Suppressor macrophage (primary cell): ENCODE measurements around the gene MAG.
"Not testable (repeated sequence)": the region's sequence is repeated elsewhere in the genome, so short reads cannot be mapped to it uniquely, and the experiment has no call there.

Experiments used
- DNase-seq, 4 experiments: peaks; one replicate each; pipeline ENCODE4 v3.0.0-alpha.2; 2020 to 2022

MAG gene

GRCh38 chr19:35281303-35281702 is 10.7 kb upstream of the MAG start:
- peak in 1 of 4 experiments; percentile 24 for DNase-seq

DNA sequence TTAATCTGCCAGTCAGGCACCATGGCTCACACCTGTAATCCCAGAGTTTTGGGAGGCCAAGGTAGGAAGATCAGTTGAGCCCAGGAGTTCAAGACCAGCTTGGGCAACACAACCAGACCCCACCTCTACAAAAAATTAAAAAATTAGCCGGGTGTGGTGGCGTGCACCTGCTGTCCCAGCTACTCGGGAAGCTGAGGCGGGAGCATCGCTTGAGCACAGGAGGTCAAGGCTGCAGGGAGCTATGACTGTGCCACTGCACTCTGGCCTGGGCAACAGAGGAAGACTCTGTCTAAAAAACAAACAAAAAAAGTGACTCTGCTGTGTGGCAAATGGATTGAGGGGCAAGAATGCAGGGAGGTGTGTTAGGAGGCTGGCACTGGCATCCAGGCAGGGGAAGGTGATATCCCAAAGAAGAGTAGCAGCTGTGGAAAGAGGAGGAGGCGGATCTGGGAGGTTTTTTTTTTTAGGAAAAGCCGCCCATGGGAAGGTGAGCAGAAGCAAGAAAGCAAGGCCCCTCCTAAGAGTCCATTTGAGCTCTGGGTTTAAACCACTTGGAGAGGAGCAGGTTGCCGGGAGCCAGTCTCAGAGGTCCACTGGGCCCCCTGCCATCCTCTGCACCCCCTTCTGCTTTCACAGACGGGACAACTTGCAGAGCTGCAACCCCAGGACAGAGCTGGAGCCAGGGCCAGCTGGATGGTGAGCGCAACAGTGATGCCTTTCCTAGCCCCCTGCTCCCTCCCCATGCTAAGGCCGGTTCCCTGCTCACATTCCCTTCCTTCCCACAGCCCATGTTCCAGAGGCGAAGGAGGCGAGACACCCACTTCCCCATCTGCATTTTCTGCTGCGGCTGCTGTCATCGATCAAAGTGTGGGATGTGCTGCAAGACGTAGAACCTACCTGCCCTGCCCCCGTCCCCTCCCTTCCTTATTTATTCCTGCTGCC is 7.5 kb upstream of the MAG start:
- DNase-seq, result peak in 3 of 4 experiments; percentile 52 to 62 (median 61)

DNA sequence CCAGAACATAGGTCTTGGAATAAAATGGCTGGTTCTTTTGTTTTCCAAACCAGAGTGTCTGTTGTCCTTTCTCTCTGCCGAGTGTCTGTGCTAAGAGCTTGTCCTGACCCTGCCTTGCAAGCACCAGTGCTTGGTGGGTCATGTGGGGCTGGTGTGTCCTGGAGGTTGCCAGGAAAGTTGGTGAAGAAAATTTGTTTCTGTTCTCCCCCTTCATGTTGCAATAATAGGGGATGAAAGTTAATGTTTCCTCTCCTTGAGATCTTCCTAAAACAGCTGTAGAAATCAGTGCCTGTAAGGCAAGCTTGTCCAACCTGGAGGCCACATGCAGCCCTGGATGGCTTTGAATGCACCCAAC is 6.9 kb upstream of the MAG start:
- peak in 3 of 4 experiments; percentile 58 to 66 (median 58) for DNase-seq

DNA sequence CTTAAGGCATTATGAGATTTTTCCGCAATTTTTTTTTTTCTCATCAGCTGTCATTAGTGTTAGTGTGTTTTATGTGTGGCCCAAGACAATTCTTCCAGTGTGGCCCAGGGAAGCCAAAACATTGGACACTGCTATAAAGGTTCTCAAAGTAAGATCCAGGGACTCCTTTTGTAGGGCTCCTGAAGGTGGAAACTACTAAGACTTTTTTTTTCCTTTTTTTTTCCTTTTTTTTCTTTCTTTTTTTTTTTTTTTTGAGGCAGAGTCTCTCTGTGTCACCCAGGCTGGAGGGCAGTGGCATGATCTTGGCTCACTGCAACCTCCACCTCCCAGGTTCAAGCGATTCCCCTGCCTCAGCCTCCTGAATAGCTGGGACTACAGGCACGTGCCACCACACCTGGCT is 6.5 kb upstream of the MAG start:
- not testable (repeated sequence) for DNase-seq

- DNase-seq, result peak in 3 of 4 experiments; percentile 53 to 56 (median 55)
Observed at GRCh38 chr19:35286101-35286500, 5.9 kb upstream of the MAG start.

GRCh38 chr19:35287713-35288112 is 4.2 kb upstream of the MAG start:
- DNase-seq, result no peak

GRCh38 chr19:35288331-35288730 is 3.6 kb upstream of the MAG start:
- DNase-seq, result peak in 1 of 4 experiments; percentile 41

- DNase-seq, result no peak
Observed at GRCh38 chr19:35288906-35289305, 3.1 kb upstream of the MAG start.

DNA sequence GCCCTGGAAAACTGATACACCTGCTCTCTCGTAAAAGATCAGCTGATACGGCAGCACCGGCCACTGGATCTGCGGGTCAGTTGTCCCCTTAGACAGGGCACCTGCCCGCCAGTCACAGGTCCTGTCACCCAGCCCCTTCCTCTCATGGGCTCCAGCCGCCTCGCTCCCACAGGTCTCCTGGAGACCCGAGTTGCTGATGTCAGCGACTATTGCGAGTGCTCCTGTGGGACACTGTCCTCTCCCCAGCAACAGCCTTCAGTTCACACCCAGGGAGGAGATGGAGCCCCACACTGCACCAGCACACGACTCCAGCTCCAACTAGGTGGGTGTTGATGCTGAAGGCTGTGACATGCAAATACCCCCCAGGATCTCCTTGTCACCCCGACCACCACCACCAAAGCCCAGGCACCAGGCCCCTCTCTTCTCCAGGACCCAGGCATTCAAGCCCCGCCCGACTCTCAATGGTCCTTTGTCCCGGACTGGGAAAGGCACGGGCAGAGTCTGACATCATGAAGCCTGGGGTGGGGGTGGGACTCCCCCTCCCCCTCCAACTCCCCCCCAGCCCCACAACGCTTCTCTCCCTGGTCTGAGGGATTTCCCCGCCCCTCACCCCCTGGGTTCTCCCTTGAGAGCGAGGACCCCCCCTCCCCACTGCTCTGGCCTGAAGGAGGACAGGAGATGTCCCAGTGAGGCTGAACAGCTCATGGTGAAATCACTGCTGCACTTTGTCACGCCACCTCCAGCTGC is 1.4 kb upstream of the MAG start:
- DNase-seq, result no peak

GRCh38 chr19:35291259-35291658 is 702 bp upstream of the MAG start:
- DNase-seq, result no peak

GRCh38 chr19:35292421-35293362 is 731 bp downstream of the MAG start:
- no peak for DNase-seq

GRCh38 chr19:35293363-35293739 is 1.4 kb downstream of the MAG start:
- DNase-seq, result no peak

DNA sequence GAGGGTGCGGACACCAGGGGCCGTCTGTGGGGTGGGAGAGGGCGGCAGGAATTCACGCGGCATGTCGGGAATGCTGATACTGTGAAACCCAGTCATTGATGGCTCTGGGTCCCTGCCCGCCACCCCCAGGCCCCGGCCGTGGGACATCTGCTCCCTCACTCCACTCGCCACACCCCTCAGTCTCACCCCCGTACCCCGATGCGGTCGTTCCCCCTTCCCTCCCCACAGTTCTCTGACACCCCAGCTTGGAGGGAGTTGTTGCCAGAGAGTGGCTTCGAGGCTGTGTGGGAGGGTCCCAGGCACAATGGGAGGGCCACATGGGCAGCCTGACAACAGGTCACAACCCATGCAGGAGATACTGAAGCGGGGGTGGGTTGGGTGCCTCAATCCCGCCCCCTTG is 1.8 kb downstream of the MAG start:
- no peak for DNase-seq

GRCh38 chr19:35294328-35294727 is 2.4 kb downstream of the MAG start:
- DNase-seq, result peak in 1 of 4 experiments; percentile 37

- DNase-seq, result no peak
Observed at GRCh38 chr19:35294859-35295791, 3.2 kb downstream of the MAG start.

GRCh38 chr19:35295792-35296462 is 4.0 kb downstream of the MAG start:
- no peak for DNase-seq

DNA sequence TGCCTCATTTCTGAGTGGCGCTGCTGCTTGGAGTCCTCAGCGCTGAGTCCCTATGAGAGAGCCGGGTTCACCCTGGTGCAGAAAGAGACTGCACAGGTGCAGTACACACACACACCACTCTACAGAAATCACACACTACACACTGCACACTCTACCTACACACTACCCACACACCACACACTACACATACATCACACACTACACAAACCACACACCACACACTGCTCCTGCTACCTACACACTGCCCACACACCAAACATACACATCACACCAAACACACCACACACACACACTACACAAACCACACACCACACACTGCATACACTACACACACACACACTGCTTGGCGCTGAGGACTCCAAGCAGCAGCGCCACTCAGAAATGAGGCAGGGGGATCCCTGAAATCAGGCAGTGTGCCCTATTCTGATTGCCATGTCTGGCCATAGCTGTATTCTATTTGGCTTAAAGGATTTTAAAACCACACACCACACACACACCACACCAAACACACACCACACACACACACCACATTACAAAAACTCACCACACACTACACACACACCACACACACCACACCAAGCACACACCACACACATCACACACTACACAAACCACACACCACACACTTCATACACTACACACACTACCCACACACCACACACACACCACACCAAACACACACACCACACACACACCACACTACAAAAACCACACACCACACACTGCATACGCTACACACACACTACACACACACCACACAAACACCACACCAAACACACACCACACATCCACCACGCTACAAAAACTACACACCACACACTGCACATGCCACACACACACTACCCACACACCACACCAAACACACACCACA is 4.9 kb downstream of the MAG start:
- DNase-seq, result no peak

GRCh38 chr19:35297515-35297848 is 5.5 kb downstream of the MAG start:
- DNase-seq, result no peak

- no peak for DNase-seq
Observed at GRCh38 chr19:35297922-35298321, 6.0 kb downstream of the MAG start.

- no peak for DNase-seq
Observed at GRCh38 chr19:35298561-35298972, 6.6 kb downstream of the MAG start.
